SIG-M5 (cell line): ENCODE data around the gene ZBTB18.

Source experiments
- DNase-seq: peaks from one replicate; lab custom pipeline; 2025; lab: John Stamatoyannopoulos, UW

ZBTB18 gene

GRCh38 chr1:244062156-244062725 lies 11.2 kb downstream of the ZBTB18 start:
- DNase-seq: no peak

GRCh38 chr1:244063498-244063897 lies 12.4 kb downstream of the ZBTB18 start:
- DNase-seq: no peak

GRCh38 chr1:244064621-244065020 lies 13.5 kb downstream of the ZBTB18 start:
- DNase-seq: no peak

GRCh38 chr1:244065063-244065793 lies 14.1 kb downstream of the ZBTB18 start:
- no peak for DNase-seq

GRCh38 chr1:244065960-244066388 lies 14.9 kb downstream of the ZBTB18 start:
- DNase-seq: no peak

- no peak for DNase-seq
Measured at GRCh38 chr1:244066954-244067716, 16.1 kb downstream of the ZBTB18 start.

- no peak for DNase-seq
Measured at GRCh38 chr1:244067893-244068292, 16.8 kb downstream of the ZBTB18 start.

- DNase-seq: no peak
Measured at GRCh38 chr1:244068567-244068966, 17.5 kb downstream of the ZBTB18 start.

GRCh38 chr1:244069326-244069898 lies 18.3 kb downstream of the ZBTB18 start:
- DNase-seq: no peak

- no peak for DNase-seq
Measured at GRCh38 chr1:244074559-244075171, 23.6 kb downstream of the ZBTB18 start.

- no peak for DNase-seq
Measured at GRCh38 chr1:244075247-244075722, 24.2 kb downstream of the ZBTB18 start.

- DNase-seq: no peak
Measured at GRCh38 chr1:244076740-244077139, 25.7 kb downstream of the ZBTB18 start.

- no peak for DNase-seq
Measured at GRCh38 chr1:244077473-244078220, 26.6 kb downstream of the ZBTB18 start.

- DNase-seq: no peak
Measured at GRCh38 chr1:244080343-244080929, 29.4 kb downstream of the ZBTB18 start.

GRCh38 chr1:244082969-244083368 lies 31.9 kb downstream of the ZBTB18 start:
- DNase-seq: no peak

GRCh38 chr1:244083383-244083943 lies 32.4 kb downstream of the ZBTB18 start:
- DNase-seq: no peak

GRCh38 chr1:244084763-244085162 lies 33.7 kb downstream of the ZBTB18 start:
- DNase-seq: no peak

- no peak for DNase-seq
Measured at GRCh38 chr1:244085891-244086290, 34.8 kb downstream of the ZBTB18 start.

GRCh38 chr1:244087021-244087560 lies 36.0 kb downstream of the ZBTB18 start:
- no peak for DNase-seq

GRCh38 chr1:244087611-244088010 lies 36.5 kb downstream of the ZBTB18 start:
- no peak for DNase-seq
